ACHN (cell line): Measurements from ENCODE around the gene MTAP.

Source experiments
- DNase-seq: peaks from one replicate; pipeline ENCODE4 v3.0.0-alpha.2; 2015
- in situ Hi-C: cut with HindIII; loops from 2 replicates; pipeline ENCODE4 v1.10.0; 2017; ENCODE audit warnings: low sequenced_read_pairs, low pct_ligation_motif_present, low pct_unique_long_range_greater_than_20kb

MTAP gene

DNA sequence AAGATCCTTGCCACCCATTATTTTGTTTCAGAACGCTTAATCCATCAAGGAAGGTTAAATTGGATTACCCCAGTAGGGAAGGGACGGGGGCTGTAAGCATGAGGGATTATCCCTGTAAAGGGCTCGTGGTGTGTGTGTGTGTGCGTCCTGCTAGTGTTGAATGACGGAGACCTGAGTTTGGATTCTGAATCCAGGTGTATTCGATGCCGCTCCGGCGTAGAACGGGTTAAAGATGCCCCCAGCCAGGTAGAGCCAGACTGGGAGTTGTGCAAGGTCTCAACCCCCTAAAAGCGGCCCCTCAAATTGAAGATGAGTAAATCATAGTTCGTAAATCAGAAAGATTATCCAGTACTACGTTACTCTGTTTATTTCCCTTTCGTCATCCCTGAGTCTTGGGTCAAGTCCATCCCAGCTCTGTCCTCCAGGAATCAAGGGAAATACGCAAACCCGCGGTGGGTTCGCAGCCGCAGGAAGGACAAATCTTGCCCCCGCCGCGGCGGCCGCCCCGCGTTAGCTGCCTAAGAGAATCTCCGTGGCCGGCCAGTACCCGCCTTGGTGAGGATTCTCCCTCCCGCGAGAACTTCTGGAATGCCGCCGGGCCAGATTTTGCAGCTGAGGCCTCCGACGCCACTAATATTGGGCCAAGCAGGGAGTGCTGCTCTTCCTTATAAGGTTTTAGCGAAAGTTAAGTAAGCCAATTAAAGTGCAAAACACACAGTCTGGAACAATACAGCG lies 586 bp upstream of the MTAP start:
- no peak for DNase-seq

DNA sequence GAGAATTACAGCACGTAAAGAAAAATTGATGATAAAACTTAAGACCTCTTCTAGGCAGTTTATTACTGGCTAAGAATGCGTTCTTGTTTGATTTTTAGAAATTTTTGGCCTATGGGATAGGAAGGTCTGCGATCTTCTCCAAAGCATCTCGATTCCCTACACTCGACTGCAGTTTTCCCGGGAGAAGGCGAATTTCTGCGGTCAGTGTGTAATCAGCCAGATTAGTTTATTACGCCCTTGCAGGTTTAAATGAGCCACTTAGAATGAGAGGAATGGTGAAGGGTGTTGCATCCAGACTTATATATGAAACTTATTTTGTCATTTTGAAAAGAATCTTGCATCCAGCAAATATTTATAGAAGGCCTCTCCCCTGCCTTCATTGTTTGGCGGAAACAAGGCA lies 1.2 kb downstream of the MTAP start:
- no peak for DNase-seq
- in situ Hi-C loops = no loop called here

More for the DNA sequence above, 586 bp upstream of the MTAP start:
- in situ Hi-C loops = no loop called here

DNA sequence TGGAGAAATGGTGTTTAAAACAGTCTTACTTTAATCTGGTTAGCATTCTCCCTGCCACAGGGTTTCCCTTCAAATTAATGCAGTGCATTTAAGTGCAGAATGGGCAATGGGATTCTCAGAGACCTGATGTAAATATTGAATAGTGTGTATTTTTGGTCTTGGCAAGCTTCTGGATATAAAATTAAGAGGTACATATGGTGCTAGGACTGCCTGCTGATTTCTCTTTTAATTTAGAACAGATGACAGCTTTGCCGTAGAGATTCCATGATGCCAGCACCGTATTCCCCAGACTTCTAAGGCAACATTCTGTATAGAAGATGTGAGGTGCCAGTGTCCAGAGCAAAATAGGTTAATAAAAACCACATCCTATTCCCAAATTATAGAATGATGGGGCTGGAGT lies 1.9 kb downstream of the MTAP start:
- DNase-seq = no peak
- in situ Hi-C loops = no loop called here

DNA sequence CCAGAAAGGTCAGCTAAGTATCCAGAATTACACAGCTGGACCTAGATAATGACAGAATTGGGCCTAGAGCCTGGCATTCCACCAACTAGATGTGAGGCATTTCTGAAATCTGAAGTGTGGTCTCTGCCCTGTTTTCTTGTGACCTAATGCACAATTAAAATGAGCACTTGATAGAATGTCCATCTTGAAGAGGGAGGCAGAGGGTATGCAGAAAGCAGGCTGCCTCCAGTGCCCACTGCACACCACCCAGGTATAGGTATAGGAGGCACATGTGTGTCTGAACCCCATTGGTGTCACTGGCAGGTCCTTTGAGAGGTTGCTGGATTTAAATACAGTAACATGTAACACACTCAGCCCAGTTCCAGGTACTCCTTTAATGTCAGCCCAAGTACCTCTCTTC lies 2.4 kb downstream of the MTAP start:
- DNase-seq = no peak
- in situ Hi-C loops = no loop called here

DNA sequence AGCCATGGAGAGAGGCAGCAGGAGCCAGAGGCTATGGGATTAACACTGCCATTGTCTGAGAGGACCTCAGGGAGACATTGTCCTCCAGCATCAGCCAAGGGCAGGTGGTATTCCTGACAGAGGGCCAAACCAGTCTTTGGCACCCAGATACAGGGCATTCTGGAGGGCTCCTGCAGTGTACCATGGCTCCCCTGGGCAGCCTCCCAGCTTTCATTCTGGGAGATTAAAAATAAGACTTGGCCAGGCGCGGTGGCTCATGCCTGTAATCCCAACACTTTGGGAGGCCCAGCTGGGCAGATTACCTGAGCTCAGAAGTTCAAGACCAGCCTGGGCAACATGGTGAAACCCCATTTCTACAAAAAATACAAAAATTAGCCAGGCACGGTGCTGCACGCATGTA lies 4.2 kb downstream of the MTAP start:
- in situ Hi-C loops = no loop called here
- DNase-seq = no peak

DNA sequence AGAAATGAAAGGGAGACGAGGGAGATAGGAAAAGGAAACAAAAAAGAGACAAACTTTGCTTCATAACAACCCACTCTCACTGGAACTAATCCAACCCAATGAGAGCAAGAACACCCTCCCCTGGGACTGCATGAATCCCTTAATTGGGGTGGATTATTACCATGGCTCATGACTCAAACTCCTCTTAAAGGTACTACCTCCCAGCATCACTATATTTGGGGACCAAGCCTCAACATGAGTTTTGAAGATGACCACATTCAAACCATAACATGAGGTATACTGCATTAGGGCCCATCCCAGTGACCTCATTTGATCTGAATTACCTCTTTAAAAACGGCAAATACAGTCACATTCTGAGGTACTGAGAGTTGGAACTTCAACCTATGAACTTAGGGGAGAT lies 8.0 kb downstream of the MTAP start:
- no peak for DNase-seq

DNA sequence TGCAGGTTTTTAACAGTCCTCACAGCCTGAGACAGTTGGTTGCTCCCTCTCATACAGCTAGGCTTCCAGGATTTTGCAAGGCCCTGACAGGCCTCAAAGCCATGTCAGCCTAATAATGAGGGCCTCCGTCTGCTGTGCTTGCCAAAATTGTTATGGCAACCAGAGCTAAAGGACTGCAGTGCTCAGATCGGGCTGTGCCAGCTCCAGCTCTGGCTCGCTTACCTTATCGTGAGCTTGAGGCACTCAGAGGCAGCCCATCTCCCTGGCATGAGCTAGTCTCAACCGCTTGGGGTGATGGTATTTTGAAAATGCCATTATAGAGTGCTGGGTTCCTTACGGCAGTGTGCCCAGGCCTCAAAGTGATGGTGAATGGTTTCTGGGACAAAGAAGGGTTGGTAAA lies 8.4 kb downstream of the MTAP start:
- in situ Hi-C loops = no loop called here

More for the DNA sequence above, 8.0 kb downstream of the MTAP start:
- in situ Hi-C loops = no loop called here

DNA sequence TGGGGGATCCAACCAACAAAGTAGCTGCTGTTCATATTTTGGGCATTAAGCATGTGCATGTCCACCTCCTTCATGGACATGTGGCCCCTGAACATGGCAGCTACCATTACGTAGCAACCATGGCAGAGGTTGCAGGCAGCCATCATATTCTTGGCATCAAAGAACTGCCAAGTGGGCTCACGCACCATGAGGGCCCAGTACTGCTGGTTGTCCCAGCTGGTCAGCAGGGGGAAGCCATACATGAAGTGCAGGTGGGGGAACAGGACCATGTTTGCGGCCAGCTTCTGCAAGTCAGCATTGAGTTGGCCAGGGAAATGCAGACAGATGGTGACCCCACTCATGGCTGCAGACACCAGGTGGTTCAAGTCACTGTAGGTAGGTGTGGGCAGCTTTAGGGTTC lies 9.5 kb downstream of the MTAP start:
- in situ Hi-C loops = no loop called here
- no peak for DNase-seq

More for the DNA sequence above, 8.4 kb downstream of the MTAP start:
- DNase-seq = no peak

DNA sequence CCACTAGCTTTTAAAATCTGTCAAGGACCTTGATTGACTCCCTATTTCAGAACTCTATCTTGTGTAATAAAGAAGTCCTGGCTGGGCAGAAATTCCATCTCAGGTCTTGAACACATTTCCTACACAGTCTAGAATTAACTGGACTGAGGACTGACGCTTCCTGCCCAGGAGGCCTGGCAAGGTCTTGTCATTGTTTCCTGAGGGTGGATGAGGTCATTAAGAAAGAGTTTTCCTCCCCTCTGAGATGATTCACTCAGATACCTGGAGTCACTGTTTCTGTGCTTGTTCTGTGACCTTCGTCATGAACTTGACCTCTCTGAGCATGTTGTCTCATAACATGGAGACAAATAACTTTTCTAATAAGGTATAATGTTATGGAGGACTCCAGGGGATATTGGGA lies 10.0 kb downstream of the MTAP start:
- in situ Hi-C loops = no loop called here
- no peak for DNase-seq

DNA sequence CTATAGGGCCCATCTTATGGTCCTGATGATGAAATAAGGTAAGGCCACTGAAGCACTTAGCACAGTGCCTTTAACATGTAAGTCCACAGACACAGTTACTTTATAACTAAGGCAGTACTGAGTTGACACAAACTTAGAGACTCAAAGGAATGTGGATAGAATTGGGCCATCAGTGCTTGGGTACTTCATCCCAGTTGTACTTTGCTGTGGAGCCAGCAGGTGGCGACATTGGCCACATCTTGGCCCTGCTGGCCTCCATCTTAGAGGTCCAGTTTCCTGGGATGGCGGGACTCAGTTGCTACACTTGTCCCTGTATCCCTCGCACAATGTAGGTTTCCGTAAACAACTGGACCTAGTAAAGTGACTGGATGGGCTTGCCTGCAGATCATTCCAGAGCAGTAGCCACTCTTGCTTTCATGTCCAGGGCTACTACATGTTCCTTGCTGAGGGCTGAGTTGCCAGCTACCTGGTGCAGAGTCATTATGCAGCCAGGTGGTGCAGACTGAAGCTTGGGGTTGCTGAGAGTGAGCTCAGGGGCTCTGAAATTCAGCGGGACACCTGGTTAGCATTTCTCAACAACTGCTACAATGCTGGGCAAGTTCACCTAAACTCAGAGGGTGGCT lies 10.6 kb downstream of the MTAP start:
- in situ Hi-C loops = no loop called here
- DNase-seq = no peak

DNA sequence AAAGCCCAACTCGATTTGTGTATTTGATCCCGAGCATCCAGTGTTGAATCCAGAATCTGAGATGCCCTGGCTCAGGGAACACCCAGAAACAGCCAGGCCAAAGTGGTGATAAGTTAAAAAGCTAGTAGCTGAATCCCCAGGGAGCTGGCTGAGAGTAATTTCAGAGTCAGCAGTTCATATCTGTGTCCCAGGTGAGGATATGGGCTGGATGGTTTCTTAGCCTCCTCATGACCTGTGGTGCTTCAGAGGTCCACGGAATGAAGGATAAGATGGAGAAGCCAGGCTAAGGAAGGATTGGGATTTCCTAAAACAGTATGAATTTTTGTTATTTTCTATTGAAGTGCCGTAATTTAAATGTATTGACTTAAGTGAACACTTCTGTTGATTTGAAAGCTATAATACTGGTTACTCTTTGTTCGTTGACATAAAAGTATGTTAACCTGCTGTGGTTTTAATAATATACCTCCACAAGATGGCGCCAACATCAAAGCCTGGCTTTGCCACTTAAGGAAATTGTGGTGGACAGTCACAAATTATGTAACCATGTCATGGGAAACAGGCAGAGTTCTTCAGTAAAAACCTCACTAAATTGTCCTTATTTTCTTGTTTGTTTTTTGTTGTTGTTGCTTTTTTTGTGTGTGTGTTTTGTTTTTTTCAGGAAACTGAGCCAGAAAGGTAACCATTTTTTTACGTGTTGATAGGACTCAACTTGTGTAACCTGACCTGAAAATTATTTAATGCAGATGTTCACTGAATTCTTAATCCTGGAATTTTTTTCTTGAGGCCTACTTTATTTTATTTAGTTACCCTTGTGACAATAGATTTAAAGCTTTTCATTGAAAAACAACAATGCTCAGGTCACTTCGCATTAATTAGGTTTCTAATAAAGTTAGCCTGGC lies 11.4 kb downstream of the MTAP start:
- no peak for DNase-seq
- in situ Hi-C loops = no loop called here

DNA sequence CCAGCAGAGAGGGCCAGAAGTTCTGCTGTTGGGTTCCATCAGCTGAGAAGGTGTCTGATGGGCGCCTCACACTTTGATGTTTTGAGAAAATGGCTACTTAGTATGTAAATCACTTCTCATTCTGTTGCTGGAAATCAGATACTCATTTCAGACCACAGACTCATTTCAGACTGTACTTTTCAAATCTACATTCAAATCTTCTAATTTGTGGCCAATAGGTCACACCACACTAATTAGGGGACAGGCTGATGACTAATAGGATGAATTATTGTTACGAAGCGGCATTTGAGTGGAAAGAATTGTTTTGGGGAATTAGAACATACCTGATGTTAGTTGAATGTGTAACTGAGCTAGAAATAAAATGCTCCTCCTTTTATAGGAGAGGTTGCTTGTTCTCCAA lies 13.2 kb downstream of the MTAP start:
- no peak for DNase-seq
- in situ Hi-C loops = no loop called here

DNA sequence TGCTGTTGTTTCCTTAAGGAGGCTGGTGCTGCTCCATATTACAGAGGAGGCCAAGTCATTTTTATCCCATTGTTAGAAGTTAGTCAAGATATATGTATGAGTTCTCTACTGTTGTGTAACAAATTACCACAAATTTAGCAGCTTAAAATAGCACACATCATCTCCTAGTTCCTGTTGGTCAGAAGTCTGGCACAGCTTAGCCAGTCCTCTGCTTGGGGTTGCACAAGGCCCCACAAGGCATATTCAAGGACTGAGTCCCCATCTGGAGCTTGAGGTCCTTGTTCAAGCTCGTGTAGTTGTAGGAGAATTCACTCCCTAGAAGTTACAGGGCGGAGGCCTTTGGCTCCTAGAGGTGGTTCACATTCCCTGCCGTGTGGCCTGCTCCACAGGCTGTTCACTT lies 14.7 kb downstream of the MTAP start:
- no peak for DNase-seq
- in situ Hi-C loops = no loop called here

DNA sequence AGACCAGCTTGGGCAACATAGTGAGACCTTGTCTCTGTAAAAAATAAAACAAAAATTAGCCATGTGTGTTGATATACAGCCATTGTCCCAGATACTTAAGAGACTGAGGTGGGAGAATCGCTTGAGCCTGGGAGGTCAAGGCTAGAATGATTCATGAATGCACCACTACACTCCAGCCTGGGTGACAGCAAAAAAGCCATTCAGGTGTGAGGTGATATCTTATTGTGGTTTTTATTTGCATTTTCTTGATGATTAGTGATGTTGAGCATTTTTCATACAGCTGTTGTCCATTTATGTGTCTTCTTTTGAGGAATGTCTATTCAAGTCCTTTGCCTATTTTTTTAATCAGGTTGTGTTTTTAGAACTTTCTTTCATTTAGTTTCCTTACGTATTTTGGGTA lies 23.2 kb downstream of the MTAP start:
- DNase-seq = no peak
- in situ Hi-C loops = no loop called here

DNA sequence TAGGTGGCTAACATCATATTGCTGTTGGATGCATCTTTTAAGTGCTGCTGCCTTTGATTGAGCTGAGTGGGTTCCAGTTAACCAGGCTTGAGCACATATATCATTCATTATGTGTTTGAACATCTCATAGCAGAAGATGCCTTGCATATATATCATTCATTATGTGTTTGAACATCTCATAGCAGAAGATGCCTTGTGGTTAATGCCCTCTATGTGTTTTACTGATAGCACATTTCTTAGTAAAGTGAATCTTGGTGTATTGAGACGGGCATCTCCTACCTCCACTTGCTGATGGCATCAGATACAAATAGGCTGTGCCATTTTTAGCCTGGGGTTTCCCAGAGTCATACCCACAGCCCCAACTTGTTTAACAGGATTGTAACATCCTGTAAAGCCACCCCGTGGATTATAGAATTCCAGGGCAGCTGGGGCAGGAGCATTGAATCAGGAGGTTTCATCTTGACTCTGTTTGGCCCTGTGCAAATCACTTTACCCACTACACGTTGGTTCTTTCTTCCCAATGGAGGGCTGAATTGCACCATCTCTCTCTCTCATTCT lies 26.5 kb downstream of the MTAP start:
- in situ Hi-C loops = no loop called here
- no peak for DNase-seq

DNA sequence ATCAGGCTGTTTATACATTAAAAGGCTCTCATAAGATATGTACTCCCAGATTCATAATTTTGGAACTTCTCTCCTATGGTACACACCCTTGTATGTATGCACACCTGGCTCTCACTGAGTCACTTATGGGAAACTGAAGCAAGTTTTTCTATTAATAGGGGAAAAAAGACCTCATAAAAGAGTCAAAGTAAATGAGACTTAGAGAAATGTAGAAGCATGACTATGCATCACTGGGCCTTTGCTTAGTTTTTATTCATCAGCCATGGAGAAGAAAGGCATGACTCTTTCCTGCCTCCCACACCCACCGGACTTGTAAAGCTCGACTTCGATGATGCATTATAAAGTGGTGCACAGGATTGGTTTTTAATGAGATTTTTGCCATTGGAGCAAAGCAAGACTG lies 28.2 kb downstream of the MTAP start:
- no peak for DNase-seq
- in situ Hi-C loops = no loop called here

DNA sequence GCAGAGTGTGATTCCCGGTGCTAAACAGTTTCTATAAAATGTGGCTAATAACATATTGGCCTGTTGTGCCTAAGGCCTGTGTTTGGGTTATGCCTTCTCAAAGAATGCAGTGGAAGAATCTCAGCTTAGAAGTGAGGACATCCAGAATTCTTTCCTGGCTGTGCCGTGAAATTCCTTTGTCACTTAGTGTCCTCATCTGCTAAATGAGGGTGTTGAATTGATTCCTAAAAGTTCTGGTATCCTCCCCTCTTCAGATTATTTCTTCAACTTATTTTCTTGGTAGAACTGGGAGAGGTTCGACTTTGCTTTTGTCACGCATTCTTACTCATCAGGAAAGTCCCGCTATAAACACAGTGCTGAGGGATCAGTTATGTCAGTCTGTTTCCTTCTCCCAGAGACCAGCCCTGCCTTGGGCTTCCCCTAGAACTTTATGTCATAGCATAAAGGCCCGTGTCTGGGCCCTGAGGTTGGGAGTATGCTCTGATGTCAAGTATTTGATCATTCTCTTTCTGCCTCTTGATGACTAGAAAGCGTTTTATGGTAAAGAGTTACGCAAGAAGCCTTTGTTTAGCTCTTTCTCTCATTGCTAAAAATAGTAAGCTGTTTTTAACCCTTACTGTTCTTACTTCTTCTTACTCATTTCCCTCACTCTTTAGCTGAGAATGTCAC lies 29.5 kb downstream of the MTAP start:
- DNase-seq = no peak
- in situ Hi-C loops = no loop called here

DNA sequence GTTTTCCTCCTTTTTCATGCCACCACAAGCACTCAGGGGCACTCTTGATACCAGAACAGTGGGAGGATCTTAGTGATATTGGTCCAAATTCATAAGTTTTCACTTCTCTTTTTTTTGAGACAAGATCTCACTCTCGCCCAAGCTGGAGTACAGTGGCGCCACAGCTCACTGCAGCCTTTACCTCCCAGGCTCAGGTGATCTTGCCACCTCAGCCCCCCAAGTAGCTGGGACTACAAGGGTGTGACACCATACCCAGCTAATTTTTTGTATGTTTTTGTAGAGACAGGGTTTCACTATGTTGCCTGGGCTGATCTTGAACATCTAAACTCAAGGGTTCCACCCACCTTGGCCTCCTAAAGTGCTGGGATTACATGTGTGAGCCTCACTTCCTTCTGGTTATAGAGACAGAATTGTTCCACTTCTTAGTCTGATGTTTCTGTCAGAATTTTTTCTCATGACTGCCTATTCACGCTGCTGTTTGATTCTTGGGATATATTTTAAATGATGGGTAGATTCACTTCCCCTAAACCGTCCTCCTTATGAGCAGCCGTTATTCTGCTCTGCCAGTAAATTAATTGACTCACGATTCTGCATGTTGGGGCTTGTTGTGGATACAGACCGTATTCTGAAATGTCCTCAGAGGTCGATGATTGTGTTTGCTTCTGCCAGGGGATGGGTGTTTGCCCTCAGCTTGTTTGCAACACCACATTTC lies 30.8 kb downstream of the MTAP start:
- in situ Hi-C loops = no loop called here
- DNase-seq = no peak
